GM23248 (cell line): ENCODE results near the gene ASRGL1. TPM values are rescaled to one million over a fixed set of nuclear protein-coding genes. Genes with fewer than 3 reads are reported as not detected.
"Not testable (repeated sequence)": the region's sequence is repeated elsewhere in the genome, so short reads cannot be mapped to it uniquely, and the experiment has no call there.

ENCODE experiments used
- DNase-seq: peaks from one replicate; pipeline ENCODE4 v3.0.0-alpha.2; 2015
- H2AFZ ChIP-seq: fragments of 200-600 bp; sonication (generic); 2 replicates; pipeline ENCODE4 v1.6.1; 2016; ENCODE audit warnings: antibody characterized with exemption
- H3F3A ChIP-seq: fragments of 200-600 bp; sonication (generic); 2 replicates; pipeline ENCODE4 v1.6.1; 2016; ENCODE audit warnings: mild to moderate bottlenecking, antibody characterized with exemption, mixed run types; ENCODE audit not compliant: insufficient read depth
- H3K27ac ChIP-seq: fragments of 200-600 bp; sonication (generic); 2 replicates; pipeline ENCODE4 v1.5.1; 2016; ENCODE audit warnings: mild to moderate bottlenecking
- H3K27me3 ChIP-seq: fragments of 200-600 bp; sonication (generic); replicated peaks from 2 replicates; pipeline ENCODE4 v1.6.1; 2016; ENCODE audit warnings: mild to moderate bottlenecking; ENCODE audit not compliant: insufficient read depth
- H3K36me3 ChIP-seq: fragments of 200-600 bp; sonication (generic); 2 replicates; pipeline ENCODE4 v1.6.1; 2016; ENCODE audit warnings: low read depth, mild to moderate bottlenecking
- H3K4me1 ChIP-seq: fragments of 200-600 bp; sonication (generic); 2 replicates; pipeline ENCODE4 v1.6.1; 2016; ENCODE audit warnings: mild to moderate bottlenecking; ENCODE audit not compliant: insufficient read depth
- H3K4me2 ChIP-seq: fragments of 200-600 bp; sonication (generic); one replicate; pipeline ENCODE4 v1.6.1; 2016; ENCODE audit warnings: mild to moderate bottlenecking; ENCODE audit not compliant: unreplicated experiment
- H3K4me3 ChIP-seq: fragments of 200-600 bp; sonication (generic); 2 replicates; pipeline ENCODE4 v1.5.1; 2016; ENCODE audit warnings: mild to moderate bottlenecking
- H3K79me2 ChIP-seq: fragments of 200-600 bp; sonication (generic); 2 replicates; pipeline ENCODE4 v1.6.1; 2016; ENCODE audit warnings: mild to moderate bottlenecking; ENCODE audit not compliant: insufficient read depth
- H3K9ac ChIP-seq: fragments of 200-600 bp; sonication (generic); 2 replicates; pipeline ENCODE4 v1.6.1; 2016; ENCODE audit warnings: mild to moderate bottlenecking
- H3K9me2 ChIP-seq: fragments of 200-600 bp; sonication (generic); 2 replicates; pipeline ENCODE4 v1.6.1; 2016; ENCODE audit warnings: mixed run types, mild to moderate bottlenecking, moderate library complexity; ENCODE audit not compliant: insufficient read depth
- H3K9me3 ChIP-seq: fragments of 200-600 bp; sonication (generic); one replicate; pipeline ENCODE4 v1.6.1; 2017; ENCODE audit warnings: low read depth
- H4K20me1 ChIP-seq: fragments of 200-600 bp; sonication (generic); 2 replicates; pipeline ENCODE4 v1.6.0; 2016; ENCODE audit not compliant: insufficient read depth
- EZH2 ChIP-seq: fragments of 200-600 bp; sonication (generic); IDR thresholded peaks from 2 replicates; pipeline ENCODE4 v1.6.1; 2018; ENCODE audit warnings: antibody characterized with exemption, mild to moderate bottlenecking; ENCODE audit not compliant: insufficient read depth, poor library complexity, severe bottlenecking
- EZH2phosphoT487 ChIP-seq: fragments of 200-600 bp; sonication (generic); IDR thresholded peaks from 2 replicates; pipeline ENCODE4 v1.6.1; 2018; ENCODE audit warnings: antibody characterized with exemption, moderate library complexity, mild to moderate bottlenecking, low read depth; ENCODE audit not compliant: insufficient read depth
- WGBS, 2 experiments: methylation state at CpG; one replicate each; pipeline ENCODE4 v1.1.6; 2015 to 2017; ENCODE audit warnings: low lambda C conversion rate in 2 of 2, low coverage in 1 of 2; ENCODE audit errors: missing lambda C conversion rate in 2 of 2; 5-methylcytosine and 5-hydroxymethylcytosine counted together
- in situ Hi-C: fragments of 300-500 bp; cut with MboI; formaldehyde crosslinking; loops from 2 replicates; pipeline ENCODE4 v1.15.0; 2020
- polyA plus RNA-seq: library from polyadenylated mRNA; unstranded; fragments of >200 nt; fragmentation: Nextera tagmentation; extraction: Ambion mirVana; gene quantifications from 2 replicates; pipeline ENCODE4 v1.2.1, GENCODE V29; 2016
- total RNA-seq: library from RNA; depleted of rRNA; stranded (reverse); fragments of >200 nt; shearing (Covaris generic); gene quantifications from 2 replicates; pipeline ENCODE4 v1.2.3, GENCODE V29; 2014

Gene ASRGL1
- total and polyA plus RNA-seq, 2 experiments from 2014 or later, result 0.43 to 0.59 TPM

DNA sequence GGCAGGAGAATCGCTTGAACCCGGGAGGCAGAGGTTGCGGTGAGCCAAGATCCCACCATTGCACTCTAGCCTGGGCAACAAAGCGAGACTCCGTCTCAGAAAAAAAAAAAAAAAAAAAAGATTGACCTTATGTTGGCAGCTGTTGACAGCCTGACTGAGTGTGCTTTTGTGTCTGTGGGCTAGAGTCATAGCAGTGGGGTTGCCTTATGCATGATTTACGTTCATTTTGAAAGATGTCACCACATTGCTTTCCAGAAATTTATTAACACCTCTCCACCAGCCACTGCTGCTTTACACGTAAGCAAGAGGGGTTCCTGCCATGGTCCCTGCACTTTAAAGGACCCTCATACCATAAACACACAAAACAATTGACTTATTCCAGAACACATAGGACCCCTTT is 21.0 kb downstream of the ASRGL1 start:
- H4K20me1 ChIP-seq, result no peaks in the 10 kb centered on the region
- no peaks in the 10 kb centered on the region for H3K36me3 ChIP-seq
- no peak for DNase-seq
- no peak overlapping the region for H3K4me3 ChIP-seq
- H2AFZ ChIP-seq, result no peak overlapping the region
- no peaks in the 10 kb centered on the region for H3K79me2 ChIP-seq
- WGBS, 2 experiments, result 86 to 88% methylated on average over 7 of the region's 7 CpGs
- no peaks in the 10 kb centered on the region for H3K9me2 ChIP-seq
- H3K27ac ChIP-seq, result no peak overlapping the region
- no peaks in the 10 kb centered on the region for H3K4me1 ChIP-seq
- H3F3A ChIP-seq, result no peaks in the 10 kb centered on the region
- no peaks in the 10 kb centered on the region for H3K9me3 ChIP-seq
- no peaks in the 10 kb centered on the region for H3K27me3 ChIP-seq
- TF ChIP-seq EZH2 (no peak), EZH2phosphoT487 (no peak)
- no peak overlapping the region for H3K9ac ChIP-seq
- in situ Hi-C loops, result no loop called here
- H3K4me2 ChIP-seq, result no peak overlapping the region

DNA sequence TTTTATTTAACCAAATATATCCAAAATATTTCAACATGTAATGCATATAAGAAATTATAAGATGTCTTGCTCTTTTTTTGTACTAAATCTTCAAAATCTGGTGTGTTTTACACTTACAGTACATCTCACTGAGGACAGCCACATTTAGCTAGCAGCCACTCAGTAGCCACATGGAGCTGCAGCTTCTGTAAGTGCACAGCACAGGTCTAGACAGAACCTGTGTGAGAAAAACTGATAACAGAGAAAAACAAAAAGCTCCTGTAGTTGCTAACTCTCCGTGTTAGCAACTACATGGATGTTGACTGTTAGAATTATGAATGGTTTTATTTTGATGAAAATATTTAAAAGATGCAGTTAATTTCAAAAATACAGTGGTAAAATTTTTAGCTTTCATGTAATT is 22.2 kb downstream of the ASRGL1 start:
- Histone ChIP-seq H3K27ac (no peak overlapping the region), H3K9me2 (no peaks in the 10 kb centered on the region), H3K9ac (no peak overlapping the region), H3F3A (no peaks in the 10 kb centered on the region), H4K20me1 (no peaks in the 10 kb centered on the region), H3K4me1 (no peaks in the 10 kb centered on the region), H2AFZ (no peak overlapping the region), H3K4me2 (no peak overlapping the region), H3K79me2 (no peaks in the 10 kb centered on the region), H3K27me3 (no peaks in the 10 kb centered on the region), H3K4me3 (no peak overlapping the region), H3K9me3 (no peaks in the 10 kb centered on the region), H3K36me3 (no peaks in the 10 kb centered on the region)
- in situ Hi-C loops, result no loop called here
- DNase-seq, result no peak
- TF ChIP-seq EZH2 (no peak), EZH2phosphoT487 (no peak)
- WGBS, 2 experiments, result 80 to 92% methylated on average over 1 of the region's 1 CpG

DNA sequence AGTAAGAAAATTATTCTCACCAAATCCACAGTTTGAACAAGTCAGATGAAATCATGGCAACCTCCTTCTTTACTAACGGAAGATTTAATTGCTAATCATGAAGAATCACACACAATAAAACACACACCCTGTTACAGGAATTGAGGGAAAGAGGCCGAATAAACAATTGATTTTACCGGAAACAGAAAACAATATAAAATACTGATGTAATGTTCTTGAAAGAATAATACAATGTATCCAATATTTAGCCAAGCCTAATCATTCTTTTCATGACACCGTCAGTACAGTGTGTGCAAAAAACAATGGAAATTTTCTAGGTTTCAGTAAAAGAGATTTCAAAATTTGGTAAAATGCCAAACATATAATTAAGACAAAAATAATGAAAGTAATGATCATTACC is 23.4 kb downstream of the ASRGL1 start:
- H3K9ac ChIP-seq, result no peak overlapping the region

DNA sequence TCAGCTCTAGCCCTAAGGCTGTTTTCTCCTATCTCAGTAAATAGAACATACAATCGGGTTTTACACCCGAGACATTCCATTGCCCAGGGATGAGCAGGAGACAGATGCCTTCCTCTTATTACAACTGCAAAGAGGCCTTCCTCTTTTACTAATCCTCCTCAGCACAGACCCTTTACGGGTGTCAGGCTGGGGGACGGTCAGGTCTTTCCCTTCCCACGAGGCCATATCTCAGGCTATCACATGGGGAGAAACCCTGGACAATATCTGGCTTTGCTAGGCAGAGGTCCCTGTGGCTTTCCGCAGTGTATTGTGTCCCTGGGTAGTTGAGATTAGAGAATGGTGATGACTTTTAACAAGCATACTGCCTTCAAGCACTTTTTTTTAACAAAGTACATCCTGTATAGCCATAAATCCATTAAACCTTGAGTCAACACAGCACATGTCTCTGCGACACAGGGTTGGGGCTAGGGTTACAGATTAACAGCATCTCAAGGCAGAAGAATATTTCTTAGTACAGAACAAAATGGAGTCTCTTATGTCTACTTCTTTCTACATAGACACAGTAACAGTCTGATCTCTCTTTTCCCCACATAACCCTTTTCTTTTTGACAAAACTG is 31.7 kb downstream of the ASRGL1 start:
- H3K9me3 ChIP-seq, H3K4me1 ChIP-seq, H3K79me2 ChIP-seq, DNase-seq, H3F3A ChIP-seq, H3K9ac ChIP-seq, H3K4me3 ChIP-seq, H3K27ac ChIP-seq, H2AFZ ChIP-seq, H3K4me2 ChIP-seq, H4K20me1 ChIP-seq, in situ Hi-C loops, H3K9me2 ChIP-seq, H3K27me3 ChIP-seq, H3K36me3 ChIP-seq: not testable (repeated sequence)
- 71 to 77% methylated on average over 7 of the region's 7 CpGs for WGBS, 2 experiments

More for the DNA sequence above, 23.4 kb downstream of the ASRGL1 start:
- Histone ChIP-seq H3K4me1 (no peaks in the 10 kb centered on the region), H3F3A (no peaks in the 10 kb centered on the region), H2AFZ (peak overlapping the region; percentile 6; the same call in 1 of the 2 replicates), H3K4me2 (no peak overlapping the region), H3K36me3 (no peaks in the 10 kb centered on the region), H4K20me1 (no peaks in the 10 kb centered on the region), H3K27me3 (no peaks in the 10 kb centered on the region), H3K27ac (no peak overlapping the region), H3K9me3 (no peaks in the 10 kb centered on the region), H3K9me2 (no peaks in the 10 kb centered on the region), H3K4me3 (no peak overlapping the region), H3K79me2 (no peaks in the 10 kb centered on the region)
- no peak for TF ChIP-seq EZH2
- no peak for TF ChIP-seq EZH2phosphoT487
- DNase-seq, result no peak
- WGBS, 2 experiments, result 15 to 24% methylated on average over 4 of the region's 4 CpGs
- in situ Hi-C loops, result no loop called here
